NCI-H128 (cell line): ENCODE measurements around the gene WDR46.
"Not testable (repeated sequence)": the region's sequence is repeated elsewhere in the genome, so short reads cannot be mapped to it uniquely, and the experiment has no call there.

ENCODE experiments used
- DNase-seq: peaks from one replicate; lab custom pipeline; 2025; ENCODE audit not compliant: unreplicated experiment; lab: John Stamatoyannopoulos, UW

WDR46 gene

GRCh38 chr6:33271468-33272274, 17.4 kb downstream of the WDR46 start, which contains the start of the genes RPS18 and VPS52:
Gene RPS18 (plus strand): TSS chr6:33272075. CDS start chr6:33272120, 45 bp downstream.
Gene VPS52 (minus strand): TSS chr6:33271876. CDS start chr6:33271675, 201 bp downstream.
- peak; percentile 97 for DNase-seq

GRCh38 chr6:33271117-33271467, 17.9 kb downstream of the WDR46 start:
- no peak for DNase-seq

- DNase-seq: no peak
Measured at GRCh38 chr6:33264015-33264414, 25.0 kb downstream of the WDR46 start.

- not testable (repeated sequence) for DNase-seq
Measured at GRCh38 chr6:33262490-33262889, 26.5 kb downstream of the WDR46 start.

GRCh38 chr6:33259032-33259431, 30.0 kb downstream of the WDR46 start:
- no peak for DNase-seq

- DNase-seq: no peak
Measured at GRCh38 chr6:33254591-33254990, 34.4 kb downstream of the WDR46 start.

- DNase-seq: no peak
Measured at GRCh38 chr6:33252759-33253158, 36.3 kb downstream of the WDR46 start.

GRCh38 chr6:33251395-33252012, 37.5 kb downstream of the WDR46 start:
- no peak for DNase-seq

- no peak for DNase-seq
Measured at GRCh38 chr6:33250731-33251130, 38.3 kb downstream of the WDR46 start.

- DNase-seq: no peak
Measured at GRCh38 chr6:33249732-33250630, 39.1 kb downstream of the WDR46 start.

GRCh38 chr6:33248932-33249731, 39.9 kb downstream of the WDR46 start:
- peak; percentile 98 for DNase-seq

- DNase-seq: no peak
Measured at GRCh38 chr6:33248643-33248931, 40.5 kb downstream of the WDR46 start.

GRCh38 chr6:33247977-33248642, 40.9 kb downstream of the WDR46 start:
- DNase-seq: peak; percentile 66

GRCh38 chr6:33243476-33243875, 45.6 kb downstream of the WDR46 start:
- DNase-seq: no peak

- DNase-seq: no peak
Measured at GRCh38 chr6:33241968-33242367, 47.1 kb downstream of the WDR46 start.

GRCh38 chr6:33237741-33238140, 51.3 kb downstream of the WDR46 start:
- no peak for DNase-seq

GRCh38 chr6:33236852-33237251, 52.2 kb downstream of the WDR46 start:
- DNase-seq: no peak

- no peak for DNase-seq
Measured at GRCh38 chr6:33236328-33236727, 52.7 kb downstream of the WDR46 start.

- no peak for DNase-seq
Measured at GRCh38 chr6:33235221-33235634, 53.8 kb downstream of the WDR46 start.
